VCaP (cell line): ENCODE results near the gene SPRY4.

Experiments used
- H3K27ac ChIP-seq: fragments of 450-650 bp; 2 replicates; pipeline ENCODE4 v1.5.1; 2017
- CTCF ChIP-seq: fragments of 450-650 bp; conservative IDR thresholded peaks from 2 replicates; pipeline ENCODE4 v1.5.1; 2017; ENCODE audit warnings: mild to moderate bottlenecking, moderate library complexity

The SPRY4 gene

GRCh38 chr5:142296914-142297417 lies 27.9 kb downstream of the SPRY4 start:
- no peak for TF ChIP-seq CTCF
- H3K27ac ChIP-seq, result no peak overlapping the region

- TF ChIP-seq CTCF, result no peak
- H3K27ac ChIP-seq, result no peak overlapping the region
These were observed 28.6 kb downstream of the SPRY4 start for GRCh38 chr5:142295960-142296860.

GRCh38 chr5:142295084-142295758 lies 29.6 kb downstream of the SPRY4 start:
- no peak overlapping the region for H3K27ac ChIP-seq
- TF ChIP-seq CTCF, result no peak

GRCh38 chr5:142293486-142293885 lies 31.3 kb downstream of the SPRY4 start:
- TF ChIP-seq CTCF, result no peak
- no peak overlapping the region for H3K27ac ChIP-seq

DNA sequence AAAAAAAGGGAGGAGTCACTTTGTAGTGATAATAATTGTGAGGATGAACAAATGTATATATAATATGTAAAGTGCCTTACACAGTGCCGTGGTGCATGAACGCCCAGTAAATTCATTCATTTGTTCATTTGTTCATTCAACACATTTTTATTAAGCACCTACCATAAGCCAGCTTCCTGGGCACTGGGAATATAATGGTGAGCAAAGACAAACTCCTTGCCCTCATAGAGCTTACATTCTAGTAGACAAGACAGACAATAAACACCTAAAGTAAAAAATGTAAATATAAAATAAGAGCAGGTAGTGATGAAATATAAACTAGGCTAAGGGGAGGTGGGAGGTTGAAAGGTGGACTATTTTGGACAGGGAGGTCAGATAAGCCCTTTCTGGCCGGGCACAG lies 32.0 kb downstream of the SPRY4 start:
- no peak for TF ChIP-seq CTCF
- no peak overlapping the region for H3K27ac ChIP-seq

DNA sequence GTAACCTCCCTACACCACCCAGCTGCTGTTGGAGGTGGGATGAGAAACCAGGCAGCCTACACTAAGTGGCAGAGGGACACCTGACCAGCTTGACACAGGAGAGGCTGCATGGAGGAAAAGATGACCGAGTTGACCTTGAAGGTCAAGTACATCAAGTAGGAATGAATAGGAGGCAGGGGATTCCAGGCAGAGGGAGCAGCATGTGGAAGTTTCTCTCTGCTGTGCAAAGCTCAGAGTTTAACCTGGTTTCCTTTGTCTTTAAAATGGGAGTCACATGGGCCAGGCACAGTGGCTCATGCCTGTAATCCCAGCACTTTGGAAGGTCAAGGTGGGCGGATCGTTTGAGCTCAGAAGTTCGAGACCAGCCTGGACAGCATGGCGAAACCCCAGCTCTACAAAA lies 32.6 kb downstream of the SPRY4 start:
- H3K27ac ChIP-seq, result no peak overlapping the region
- no peak for TF ChIP-seq CTCF

DNA sequence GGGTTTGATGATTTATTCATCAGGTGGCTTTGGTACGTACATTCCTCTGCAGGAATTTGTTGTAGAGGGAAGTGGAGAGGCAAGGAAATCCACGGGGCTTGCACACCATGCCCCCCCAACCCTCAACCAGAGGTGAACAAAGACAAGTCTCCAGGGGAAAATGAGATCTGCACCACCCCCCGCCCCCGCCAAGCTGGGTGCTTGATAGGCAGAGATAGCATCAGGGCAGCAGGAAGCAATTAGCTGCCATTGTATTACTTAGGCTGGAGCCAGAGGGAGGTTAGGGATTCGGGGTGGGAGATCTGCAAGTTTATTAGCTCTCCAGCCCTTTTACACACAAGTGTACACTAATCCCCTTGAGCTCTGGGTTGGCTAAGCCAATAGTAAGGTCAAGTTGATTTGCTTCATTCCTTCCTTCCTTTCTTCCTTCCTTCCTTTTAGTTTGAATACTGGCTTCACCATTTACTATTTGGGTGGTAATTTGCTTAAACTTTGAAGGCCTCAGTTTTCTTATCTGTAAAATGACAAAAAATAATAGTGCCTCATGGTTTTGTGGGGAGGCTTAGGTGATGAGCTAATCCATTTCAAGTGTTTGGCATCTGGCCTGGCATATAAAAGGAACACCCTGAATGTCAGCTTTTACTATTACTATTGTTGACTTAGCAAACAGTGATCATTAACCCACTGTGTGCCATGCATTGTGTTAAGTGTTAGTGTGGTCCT lies 34.1 kb downstream of the SPRY4 start:
- no peak for TF ChIP-seq CTCF
- H3K27ac ChIP-seq, result 0 out of 2 replicates have a peak overlapping the region, but pooled peaks have one; percentile 18
